Measurements from ENCODE around the gene NOSTRIN. TPM values are rescaled to one million over a fixed set of nuclear protein-coding genes. Genes with fewer than 3 reads are reported as not detected.

Gene NOSTRIN
- total RNA-seq, 1 donor from 2014 or later, result not detected

GRCh38 chr2:168892327-168892726, 89.9 kb downstream of the NOSTRIN start:
- Mint-ChIP-seq H3K27ac (no peak overlapping the region), H3K9me3 (no peaks in the 10 kb centered on the region), H3K4me3 (no peak overlapping the region), H3K4me1 (peaks cover 18% of the 10 kb centered on the region), H3K36me3 (ENCODE audit: low read depth) (peaks cover 7% of the 10 kb centered on the region), H3K27me3 (peaks cover 43% of the 10 kb centered on the region)
- intact Hi-C loops (cut with micrococcal nuclease), result loop anchor here (10.0 kb wide), 1 partner anchor 748 kb away; no protein-coding TSS in a partner anchor
- no peak for DNase-seq

- Mint-ChIP-seq H3K4me1 (peaks cover 13% of the 10 kb centered on the region), H3K4me3 (no peak overlapping the region), H3K9me3 (no peaks in the 10 kb centered on the region), H3K27me3 (peaks cover 45% of the 10 kb centered on the region), H3K36me3 (ENCODE audit: low read depth) (no peaks in the 10 kb centered on the region), H3K27ac (no peak overlapping the region)
- intact Hi-C loops (cut with micrococcal nuclease), result loop anchor here (10.0 kb wide), 1 partner anchor 749 kb away; no protein-coding TSS in a partner anchor
- DNase-seq, result no peak
Measured at GRCh38 chr2:168894101-168894500, 91.7 kb downstream of the NOSTRIN start.

GRCh38 chr2:168894720-168895119, 92.3 kb downstream of the NOSTRIN start:
- Mint-ChIP-seq H3K27ac (no peak overlapping the region), H3K36me3 (ENCODE audit: low read depth) (no peaks in the 10 kb centered on the region), H3K27me3 (peaks cover 49% of the 10 kb centered on the region), H3K4me3 (no peak overlapping the region), H3K4me1 (peaks cover 8% of the 10 kb centered on the region), H3K9me3 (no peaks in the 10 kb centered on the region)
- DNase-seq, result no peak
- intact Hi-C loops (cut with micrococcal nuclease), result loop anchor here (10.0 kb wide), 1 partner anchor 750 kb away; no protein-coding TSS in a partner anchor

GRCh38 chr2:168895771-168896170, 93.3 kb downstream of the NOSTRIN start:
- Mint-ChIP-seq H3K4me3 (no peak overlapping the region), H3K36me3 (ENCODE audit: low read depth) (no peaks in the 10 kb centered on the region), H3K9me3 (no peaks in the 10 kb centered on the region), H3K4me1 (peaks cover 1% of the 10 kb centered on the region), H3K27ac (no peak overlapping the region), H3K27me3 (peaks cover 55% of the 10 kb centered on the region)
- intact Hi-C loops (cut with micrococcal nuclease), result loop anchor here (10.0 kb wide), 1 partner anchor 751 kb away; no protein-coding TSS in a partner anchor
- DNase-seq, result no peak

DNA sequence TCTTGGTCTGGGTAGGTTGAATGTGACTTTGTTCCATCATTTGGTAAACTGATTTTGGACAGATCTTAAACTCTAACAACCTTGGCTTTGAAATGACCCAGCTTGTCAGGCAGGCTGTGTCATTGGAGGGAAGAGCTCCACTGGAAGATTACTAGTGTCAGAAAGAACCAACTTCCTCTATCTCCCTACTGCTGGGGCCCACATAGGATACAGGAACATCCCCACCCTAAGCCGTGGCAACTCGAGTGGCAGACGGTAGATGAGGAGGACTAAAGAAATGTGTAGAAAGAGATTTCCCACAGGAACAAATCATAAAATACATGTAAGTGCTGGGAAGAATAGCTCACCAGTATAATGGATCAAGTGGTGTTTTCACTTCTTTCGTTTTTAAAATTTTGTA, 94.3 kb downstream of the NOSTRIN start:
- Mint-ChIP-seq H3K27me3 (peaks cover 56% of the 10 kb centered on the region), H3K4me1 (no peaks in the 10 kb centered on the region), H3K36me3 (ENCODE audit: low read depth) (no peaks in the 10 kb centered on the region), H3K27ac (no peak overlapping the region), H3K9me3 (no peaks in the 10 kb centered on the region), H3K4me3 (no peak overlapping the region)
- intact Hi-C loops (cut with micrococcal nuclease), result loop anchor here (10.0 kb wide), 1 partner anchor 752 kb away; no protein-coding TSS in a partner anchor
- DNase-seq, result no peak

DNA sequence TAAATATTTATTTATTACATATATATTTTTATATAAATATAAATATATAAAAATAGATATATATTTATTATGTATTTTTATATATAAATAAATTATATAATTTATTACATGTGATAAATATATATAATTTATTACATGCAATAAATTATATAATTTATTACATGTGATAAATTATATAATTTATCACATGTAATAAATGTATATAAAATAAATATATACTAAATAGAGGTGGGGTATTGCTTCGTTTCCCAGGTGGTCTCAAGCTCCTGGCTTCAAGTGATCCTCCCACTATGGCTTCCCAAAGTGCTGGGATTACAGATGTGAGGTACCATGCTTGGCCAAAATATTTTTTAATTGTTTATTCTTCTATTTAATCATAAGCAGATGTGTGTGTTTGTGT, 95.0 kb downstream of the NOSTRIN start:
- Mint-ChIP-seq H3K9me3 (no peaks in the 10 kb centered on the region), H3K36me3 (ENCODE audit: low read depth) (no peaks in the 10 kb centered on the region), H3K27ac (no peak overlapping the region), H3K4me3 (no peak overlapping the region), H3K4me1 (no peaks in the 10 kb centered on the region), H3K27me3 (peaks cover 52% of the 10 kb centered on the region)
- no peak for DNase-seq
- intact Hi-C loops (cut with micrococcal nuclease), result loop anchor here (10.0 kb wide), 1 partner anchor 753 kb away; no protein-coding TSS in a partner anchor

DNA sequence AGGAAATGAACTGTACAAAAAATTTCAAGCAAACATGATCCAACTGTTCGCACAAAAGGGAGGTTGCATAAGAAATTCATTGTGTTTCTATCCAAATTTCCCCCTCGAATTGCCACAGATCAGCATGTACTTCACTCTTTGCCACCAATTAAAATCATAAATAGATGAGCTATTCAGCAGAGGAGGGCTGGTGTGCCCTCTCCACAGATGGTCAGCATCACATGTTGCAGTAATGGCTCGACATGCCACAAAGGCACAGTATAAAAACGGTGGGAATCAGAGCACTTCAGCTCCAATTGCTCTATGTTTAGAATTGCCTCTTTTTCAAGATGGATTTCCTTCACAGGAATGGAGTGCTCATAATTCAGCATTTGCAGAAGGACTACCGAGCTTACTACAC, 98.6 kb downstream of the NOSTRIN start, which contains the start of gene G6PC2:
TSS of gene G6PC2 (plus strand) at position 289 of the 400 bp plus-strand sequence. CDS start at position 330, 41 bp downstream.
- H3K36me3 Mint-ChIP-seq (ENCODE audit: low read depth), result no peaks in the 10 kb centered on the region
- peaks cover 47% of the 10 kb centered on the region for H3K27me3 Mint-ChIP-seq
- intact Hi-C loops (cut with micrococcal nuclease), result no loop called here
- no peaks in the 10 kb centered on the region for H3K4me1 Mint-ChIP-seq
- H3K4me3 Mint-ChIP-seq, result no peak within 1 kb of the TSS
- no peak for DNase-seq
- H3K9me3 Mint-ChIP-seq, result no peaks in the 10 kb centered on the region
- no peak within 1 kb of the TSS for H3K27ac Mint-ChIP-seq

GRCh38 chr2:168903888-168904287, 101.5 kb downstream of the NOSTRIN start:
- Mint-ChIP-seq H3K27ac (no peak overlapping the region), H3K4me3 (no peak overlapping the region), H3K27me3 (peaks cover 49% of the 10 kb centered on the region), H3K9me3 (no peaks in the 10 kb centered on the region), H3K36me3 (ENCODE audit: low read depth) (no peaks in the 10 kb centered on the region), H3K4me1 (no peaks in the 10 kb centered on the region)
- DNase-seq, result no peak
- intact Hi-C loops (cut with micrococcal nuclease), result no loop called here

DNA sequence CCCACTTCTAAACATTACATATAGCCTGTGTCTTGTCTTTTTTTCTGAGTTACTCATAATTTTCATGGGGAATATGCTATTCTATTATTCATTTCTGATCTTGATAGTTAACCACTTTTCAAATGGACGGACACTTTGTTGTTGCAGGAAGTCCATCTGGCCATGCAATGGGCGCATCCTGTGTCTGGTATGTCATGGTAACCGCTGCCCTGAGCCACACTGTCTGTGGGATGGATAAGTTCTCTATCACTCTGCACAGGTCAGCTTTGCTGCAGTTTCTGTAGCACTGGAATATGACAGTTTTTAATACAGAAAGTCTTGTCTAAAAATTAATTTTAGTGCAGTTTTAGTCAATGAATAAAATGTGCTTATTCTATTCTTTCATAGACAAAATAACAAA, 101.9 kb downstream of the NOSTRIN start:
- no peaks in the 10 kb centered on the region for H3K9me3 Mint-ChIP-seq
- H3K4me1 Mint-ChIP-seq, result no peaks in the 10 kb centered on the region
- intact Hi-C loops (cut with micrococcal nuclease), result no loop called here
- no peak overlapping the region for H3K27ac Mint-ChIP-seq
- no peak overlapping the region for H3K4me3 Mint-ChIP-seq
- peaks cover 50% of the 10 kb centered on the region for H3K27me3 Mint-ChIP-seq
- H3K36me3 Mint-ChIP-seq (ENCODE audit: low read depth), result no peaks in the 10 kb centered on the region
- no peak for DNase-seq

GRCh38 chr2:168907940-168908662, 105.7 kb downstream of the NOSTRIN start:
- Mint-ChIP-seq H3K4me1 (peaks cover 4% of the 10 kb centered on the region), H3K4me3 (no peak overlapping the region), H3K27ac (no peak overlapping the region), H3K9me3 (no peaks in the 10 kb centered on the region), H3K36me3 (ENCODE audit: low read depth) (no peaks in the 10 kb centered on the region), H3K27me3 (peaks cover 52% of the 10 kb centered on the region)
- intact Hi-C loops (cut with micrococcal nuclease), result no loop called here
- no peak for DNase-seq

- H3K9me3 Mint-ChIP-seq, result peaks cover 4% of the 10 kb centered on the region
- no peak for DNase-seq
- intact Hi-C loops (cut with micrococcal nuclease), result no loop called here
- peaks cover 4% of the 10 kb centered on the region for H3K4me1 Mint-ChIP-seq
- peaks cover 2% of the 10 kb centered on the region for H3K36me3 Mint-ChIP-seq (ENCODE audit: low read depth)
- no peak overlapping the region for H3K4me3 Mint-ChIP-seq
- H3K27me3 Mint-ChIP-seq, result peaks cover 49% of the 10 kb centered on the region
- no peak overlapping the region for H3K27ac Mint-ChIP-seq
Measured at GRCh38 chr2:168910330-168910729, 107.9 kb downstream of the NOSTRIN start.

DNA sequence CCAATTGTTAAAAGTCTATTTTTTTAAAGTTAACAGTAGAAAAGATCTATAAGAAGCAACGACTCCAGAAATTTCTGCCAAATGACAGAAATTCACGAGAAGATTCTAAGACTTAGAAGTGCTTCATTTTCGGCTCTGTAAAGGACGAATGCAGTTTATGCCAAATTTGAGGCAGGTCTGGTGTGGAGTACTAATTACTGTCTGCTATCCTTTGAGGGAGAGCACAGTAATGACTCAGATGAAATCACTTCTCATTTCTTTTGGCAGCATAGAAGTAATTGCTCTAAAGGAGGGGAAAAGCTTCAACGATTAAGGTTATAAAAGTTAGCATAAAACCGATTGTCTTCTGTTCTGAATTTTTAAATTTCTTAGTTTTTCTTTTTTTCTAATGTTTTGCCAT, 110.0 kb downstream of the NOSTRIN start:
- Mint-ChIP-seq H3K27ac (no peak overlapping the region), H3K27me3 (peaks cover 35% of the 10 kb centered on the region), H3K9me3 (peaks cover 4% of the 10 kb centered on the region), H3K4me1 (peaks cover 9% of the 10 kb centered on the region), H3K4me3 (peak overlapping the region; percentile 56), H3K36me3 (ENCODE audit: low read depth) (peaks cover 2% of the 10 kb centered on the region)
- DNase-seq, result no peak
- intact Hi-C loops (cut with micrococcal nuclease), result no loop called here

GRCh38 chr2:168912901-168913369, 110.5 kb downstream of the NOSTRIN start:
- peaks cover 4% of the 10 kb centered on the region for H3K9me3 Mint-ChIP-seq

DNA sequence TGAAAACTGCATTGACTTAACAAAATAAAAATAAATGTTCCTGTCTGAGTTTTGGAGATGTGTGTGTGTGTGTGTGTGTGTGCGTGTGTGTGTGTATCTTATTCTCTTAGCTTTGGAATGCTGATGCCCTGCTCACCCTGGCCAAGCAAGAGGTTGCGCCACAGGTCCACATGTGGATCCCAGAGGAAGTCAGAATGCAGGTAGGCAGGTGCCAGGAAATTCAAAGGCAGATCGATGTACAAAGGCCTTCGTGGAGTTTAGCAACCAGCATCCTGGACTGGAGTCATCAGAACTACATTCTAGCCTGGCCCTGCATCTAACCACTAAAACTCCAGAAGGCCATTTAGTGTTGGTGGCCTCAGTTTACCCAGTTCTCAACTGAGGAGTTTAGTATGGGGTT, 111.1 kb downstream of the NOSTRIN start:
- Mint-ChIP-seq H3K4me1 (peaks cover 9% of the 10 kb centered on the region), H3K27ac (no peak overlapping the region), H3K36me3 (ENCODE audit: low read depth) (peaks cover 2% of the 10 kb centered on the region), H3K4me3 (no peak overlapping the region), H3K9me3 (peaks cover 4% of the 10 kb centered on the region), H3K27me3 (peaks cover 37% of the 10 kb centered on the region)
- DNase-seq, result no peak
- intact Hi-C loops (cut with micrococcal nuclease), result no loop called here

More at GRCh38 chr2:168912901-168913369, 110.5 kb downstream of the NOSTRIN start:
- Mint-ChIP-seq H3K4me3 (peak overlapping the region; percentile 56), H3K36me3 (ENCODE audit: low read depth) (peaks cover 2% of the 10 kb centered on the region), H3K27ac (no peak overlapping the region), H3K4me1 (peaks cover 9% of the 10 kb centered on the region), H3K27me3 (peaks cover 35% of the 10 kb centered on the region)
- DNase-seq, result no peak
- intact Hi-C loops (cut with micrococcal nuclease), result no loop called here
